ENCODE results near the gene PRELID3B.

PRELID3B gene

GRCh38 chr20:59025511-59025910 lies 17.1 kb downstream of the PRELID3B start:
- H3K27ac ChIP-seq: no peak overlapping the region
- TF ChIP-seq, protein P1, sequence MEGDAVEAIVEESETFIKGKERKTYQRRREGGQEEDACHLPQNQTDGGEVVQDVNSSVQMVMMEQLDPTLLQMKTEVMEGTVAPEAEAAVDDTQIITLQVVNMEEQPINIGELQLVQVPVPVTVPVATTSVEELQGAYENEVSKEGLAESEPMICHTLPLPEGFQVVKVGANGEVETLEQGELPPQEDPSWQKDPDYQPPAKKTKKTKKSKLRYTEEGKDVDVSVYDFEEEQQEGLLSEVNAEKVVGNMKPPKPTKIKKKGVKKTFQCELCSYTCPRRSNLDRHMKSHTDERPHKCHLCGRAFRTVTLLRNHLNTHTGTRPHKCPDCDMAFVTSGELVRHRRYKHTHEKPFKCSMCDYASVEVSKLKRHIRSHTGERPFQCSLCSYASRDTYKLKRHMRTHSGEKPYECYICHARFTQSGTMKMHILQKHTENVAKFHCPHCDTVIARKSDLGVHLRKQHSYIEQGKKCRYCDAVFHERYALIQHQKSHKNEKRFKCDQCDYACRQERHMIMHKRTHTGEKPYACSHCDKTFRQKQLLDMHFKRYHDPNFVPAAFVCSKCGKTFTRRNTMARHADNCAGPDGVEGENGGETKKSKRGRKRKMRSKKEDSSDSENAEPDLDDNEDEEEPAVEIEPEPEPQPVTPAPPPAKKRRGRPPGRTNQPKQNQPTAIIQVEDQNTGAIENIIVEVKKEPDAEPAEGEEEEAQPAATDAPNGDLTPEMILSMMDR (conservative IDR thresholded peaks at IDR 0.05): no peak

GRCh38 chr20:59025086-59025485 lies 17.5 kb downstream of the PRELID3B start:
- H3K27ac ChIP-seq: no peak overlapping the region
- TF ChIP-seq, protein P1 (conservative IDR thresholded peaks at IDR 0.05): no peak

DNA sequence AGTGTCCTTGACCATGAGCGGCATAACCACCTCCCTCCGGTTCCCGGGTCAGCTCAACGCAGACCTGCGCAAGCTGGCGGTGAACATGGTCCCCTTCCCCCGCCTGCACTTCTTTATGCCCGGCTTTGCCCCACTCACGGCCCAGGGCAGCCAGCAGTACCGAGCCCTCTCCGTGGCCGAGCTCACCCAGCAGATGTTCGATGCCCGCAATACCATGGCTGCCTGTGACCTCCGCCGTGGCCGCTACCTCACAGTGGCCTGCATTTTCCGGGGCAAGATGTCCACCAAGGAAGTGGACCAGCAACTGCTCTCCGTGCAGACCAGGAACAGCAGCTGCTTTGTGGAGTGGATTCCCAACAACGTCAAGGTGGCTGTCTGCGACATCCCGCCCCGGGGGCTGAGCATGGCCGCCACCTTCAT lies 18.5 kb downstream of the PRELID3B start:
- no peak overlapping the region for H3K27ac ChIP-seq

DNA sequence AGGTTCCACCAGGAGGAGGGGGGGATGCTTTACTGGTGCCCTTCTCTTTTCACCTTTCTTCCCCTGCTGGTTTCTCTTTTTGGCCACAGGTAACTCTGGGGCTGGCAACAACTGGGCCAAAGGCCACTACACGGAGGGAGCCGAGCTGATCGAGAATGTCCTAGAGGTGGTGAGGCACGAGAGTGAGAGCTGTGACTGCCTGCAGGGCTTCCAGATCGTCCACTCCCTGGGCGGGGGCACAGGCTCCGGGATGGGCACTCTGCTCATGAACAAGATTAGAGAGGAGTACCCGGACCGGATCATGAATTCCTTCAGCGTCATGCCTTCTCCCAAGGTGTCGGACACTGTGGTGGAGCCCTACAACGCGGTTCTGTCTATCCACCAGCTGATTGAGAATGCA lies 19.0 kb downstream of the PRELID3B start:
- no peak overlapping the region for H3K27ac ChIP-seq
- TF ChIP-seq, protein P1 (conservative IDR thresholded peaks at IDR 0.05): no peak

More for the DNA sequence above, 18.5 kb downstream of the PRELID3B start:
- TF ChIP-seq, protein P1 (conservative IDR thresholded peaks at IDR 0.05): no peak

DNA sequence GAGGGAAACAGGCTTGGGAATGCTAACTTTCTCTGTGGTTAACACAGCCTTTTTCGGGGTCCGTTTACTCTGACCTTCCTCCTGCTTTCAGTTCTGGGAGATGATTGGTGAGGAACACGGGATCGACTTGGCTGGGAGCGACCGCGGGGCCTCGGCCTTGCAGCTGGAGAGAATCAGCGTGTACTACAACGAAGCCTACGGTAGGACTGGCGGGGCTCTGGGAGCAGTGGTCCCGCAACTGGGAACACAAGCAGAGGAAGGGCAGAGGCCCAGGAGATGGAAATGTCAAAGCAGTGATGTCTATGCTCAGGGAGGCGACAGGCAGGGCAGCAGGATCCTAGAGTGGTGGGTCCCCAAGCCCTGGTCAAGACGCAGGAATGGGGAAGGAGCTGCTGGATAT lies 19.8 kb downstream of the PRELID3B start:
- no peak overlapping the region for H3K27ac ChIP-seq
- TF ChIP-seq, protein P1 (conservative IDR thresholded peaks at IDR 0.05): no peak

GRCh38 chr20:59020938-59021551 lies 21.5 kb downstream of the PRELID3B start:
- TF ChIP-seq, protein P1 (conservative IDR thresholded peaks at IDR 0.05): no peak
- H3K27ac ChIP-seq: no peak overlapping the region

- H3K27ac ChIP-seq: no peak within 1 kb of the TSS
- TF ChIP-seq, protein P1 (conservative IDR thresholded peaks at IDR 0.05): no peak
These were observed 23.4 kb downstream of the PRELID3B start, which contains the start of gene TUBB1 for GRCh38 chr20:59019217-59019616. Gene TUBB1, plus strand, starts transcription at chr20:59019429. Its CDS starts 94 bp downstream, at chr20:59019523.
